SK-N-SH (cell line): Measurements from ENCODE around the gene TMEM214. TPM values are rescaled to one million over a fixed set of nuclear protein-coding genes. Genes with fewer than 3 reads are reported as not detected.

Source experiments
- CTCF ChIA-PET: fragments of 300-600, 350-600 bp; formaldehyde crosslinking; extraction: SDS; loops from one replicate; lab custom pipeline; 2021; lab: Yijun Ruan, JAX
- POLR2A ChIA-PET: fragments of 350-600 bp; sonication (Branson Sonifier 250); formaldehyde crosslinking; extraction: SDS; loops from one replicate; lab custom pipeline; 2020; ENCODE audit warnings: antibody characterized with exemption, inconsistent platforms; lab: Yijun Ruan, JAX
- DNase-seq: peaks from one replicate; pipeline ENCODE4 v3.0.0; 2012
- H2AFZ ChIP-seq: fragments of 200-600 bp; sonication (generic); 2 replicates; pipeline ENCODE4 v1.8.1; 2016; ENCODE audit warnings: antibody characterized with exemption, mild to moderate bottlenecking, low read depth
- H3F3A ChIP-seq: fragments of 200-600 bp; sonication (generic); replicated peaks from 2 replicates; pipeline ENCODE3; 2016; ENCODE audit warnings: antibody characterized with exemption, mild to moderate bottlenecking; ENCODE audit not compliant: insufficient read depth
- H3K27ac ChIP-seq, 2 experiments: fragments of 200-500 bp in 1 of 2; fragments of 200-600 bp in 1 of 2; sonication (Bioruptor generic) in 1 of 2; sonication (generic), shearing (Covaris generic) in 1 of 2; 2 replicates each; pipeline versions ENCODE4 v1.5.1 to v1.6.1; 2014 to 2016; ENCODE audit warnings: low read depth in 2 of 2, inconsistent platforms in 1 of 2, low read length in 1 of 2, mild to moderate bottlenecking in 1 of 2, mixed read lengths in 1 of 2
- H3K27me3 ChIP-seq: fragments of 200-600 bp; sonication (generic), shearing (Covaris generic); 2 replicates; pipeline ENCODE4 v1.6.1; 2016; ENCODE audit warnings: mixed run types; ENCODE audit not compliant: insufficient read depth
- H3K36me3 ChIP-seq, 2 experiments: fragments of 200-500 bp in 1 of 2; fragments of 200-600 bp in 1 of 2; sonication (Bioruptor generic) in 1 of 2; sonication (generic) in 1 of 2; replicated peaks in 1 of 2; 2 replicates each; pipeline versions ENCODE3 to v1.5.1; 2014 to 2016; ENCODE audit warnings: low read length in 1 of 2, mild to moderate bottlenecking in 1 of 2; ENCODE audit not compliant: insufficient read depth in 2 of 2, control insufficient read depth in 1 of 2
- H3K4me1 ChIP-seq, 2 experiments: fragments of 200-500 bp in 1 of 2; fragments of 200-600 bp in 1 of 2; sonication (Bioruptor generic) in 1 of 2; sonication (generic), shearing (Covaris generic) in 1 of 2; 2 replicates each; pipeline versions ENCODE4 v1.5.1 to v1.6.1; 2014 to 2016; ENCODE audit warnings: low read depth in 1 of 2, low read length in 1 of 2, mixed run types in 1 of 2; ENCODE audit not compliant: insufficient read depth in 2 of 2, control insufficient read depth in 1 of 2
- H3K4me2 ChIP-seq: fragments of 200-600 bp; sonication (generic), shearing (Covaris generic); 2 replicates; pipeline ENCODE4 v1.6.1; 2017; ENCODE audit warnings: mixed run types
- H3K4me3 ChIP-seq, 2 experiments: fragments of 200-500 bp in 1 of 2; fragments of 200-600 bp in 1 of 2; sonication (Bioruptor generic) in 1 of 2; sonication (generic), shearing (Covaris generic) in 1 of 2; 2 replicates each; pipeline versions ENCODE4 v1.5.1 to v1.8.1; 2014 to 2016; ENCODE audit warnings: low read depth in 2 of 2, inconsistent platforms in 1 of 2, low read length in 1 of 2, mild to moderate bottlenecking in 1 of 2, mixed read lengths in 1 of 2, moderate library complexity in 1 of 2
- H3K79me2 ChIP-seq: fragments of 200-600 bp; sonication (generic); 2 replicates; pipeline ENCODE4 v1.8.1; 2017; ENCODE audit warnings: mild to moderate bottlenecking; ENCODE audit not compliant: insufficient read depth
- H3K9ac ChIP-seq: fragments of 200-600 bp; sonication (generic); 2 replicates; pipeline ENCODE4 v1.6.1; 2017; ENCODE audit warnings: mixed run types
- H3K9me2 ChIP-seq: fragments of 200-600 bp; sonication (generic); 2 replicates; pipeline ENCODE4 v1.6.1; 2017; ENCODE audit warnings: mixed run types
- H3K9me3 ChIP-seq: fragments of 200-600 bp; sonication (generic); 2 replicates; pipeline ENCODE4 v1.6.1; 2017; ENCODE audit warnings: mixed run types, mild to moderate bottlenecking, moderate library complexity
- H4K20me1 ChIP-seq: fragments of 200-600 bp; sonication (generic); 2 replicates; pipeline ENCODE4 v1.6.1; 2017; ENCODE audit warnings: mild to moderate bottlenecking, mixed run types; ENCODE audit not compliant: insufficient read depth
- ELF1 ChIP-seq: IDR thresholded peaks from 2 replicates; pipeline ENCODE4 v1.4.0; 2012
- EP300 ChIP-seq, 2 experiments: IDR thresholded peaks; 2 replicates each; pipeline versions ENCODE4 v1.4.0 to v1.6.1; 2012; ENCODE audit warnings: borderline replicate concordance in 1 of 2, low read depth in 1 of 2, low read length in 1 of 2
- EZH2phosphoT487 ChIP-seq: fragments of 200-600 bp; sonication (generic); IDR thresholded peaks from 2 replicates; pipeline ENCODE4 v1.6.1; 2017; ENCODE audit warnings: low read depth, mixed run types, mild to moderate bottlenecking, antibody characterized with exemption, moderate library complexity, borderline replicate concordance
- FOSL2 ChIP-seq: IDR thresholded peaks from 2 replicates; pipeline ENCODE4 v1.4.0; 2012; ENCODE audit warnings: low read depth, mild to moderate bottlenecking, moderate library complexity, borderline replicate concordance
- FOXJ3 ChIP-seq: sonication (generic); formaldehyde crosslinking; IDR thresholded peaks from 2 replicates; pipeline ENCODE4 v1.5.1; 2020; ENCODE audit warnings: mild to moderate bottlenecking, missing genetic modification reagents
- GABPA ChIP-seq: IDR thresholded peaks from 2 replicates; pipeline ENCODE4 v1.4.0; 2012; ENCODE audit warnings: low read depth, mild to moderate bottlenecking
- JUND ChIP-seq: IDR thresholded peaks from 2 replicates; pipeline ENCODE4 v1.4.0; 2012
- MEF2A ChIP-seq: IDR thresholded peaks from 2 replicates; pipeline ENCODE4 v1.4.0; 2012; ENCODE audit warnings: low read depth, borderline replicate concordance
- MXI1 ChIP-seq: IDR thresholded peaks from 2 replicates; pipeline ENCODE4 v1.6.1; 2012; ENCODE audit warnings: mild to moderate bottlenecking, low read depth, low read length, improper control_type of control experiment
- NFIC ChIP-seq: IDR thresholded peaks from 2 replicates; pipeline ENCODE4 v1.4.0; 2012; ENCODE audit warnings: borderline replicate concordance
- NRF1 ChIP-seq: IDR thresholded peaks from 2 replicates; pipeline ENCODE4 v1.6.1; 2012; ENCODE audit warnings: low read depth, mild to moderate bottlenecking, low read length
- RCOR1 ChIP-seq: fragments of 150-350 bp; IDR thresholded peaks from 2 replicates; pipeline ENCODE4 v1.6.1; 2017; ENCODE audit warnings: antibody characterized with exemption, low read length
- RFX5 ChIP-seq: IDR thresholded peaks from 2 replicates; pipeline ENCODE4 v1.6.1; 2012; ENCODE audit warnings: mild to moderate bottlenecking, improper control_type of control experiment, low read length
- RXRA ChIP-seq: IDR thresholded peaks from 2 replicates; pipeline ENCODE4 v1.4.0; 2012; ENCODE audit warnings: low read depth, mild to moderate bottlenecking, borderline replicate concordance
- SIN3A ChIP-seq: IDR thresholded peaks from 2 replicates; pipeline ENCODE4 v1.6.1; 2012; ENCODE audit warnings: low read depth, mild to moderate bottlenecking, low read length, moderate library complexity, borderline replicate concordance
- SMC3 ChIP-seq: IDR thresholded peaks from 2 replicates; pipeline ENCODE4 v1.6.1; 2012; ENCODE audit warnings: low read depth, low read length, improper control_type of control experiment
- TAF1 ChIP-seq: IDR thresholded peaks from 2 replicates; pipeline ENCODE4 v1.6.1; 2012; ENCODE audit warnings: low read depth, mild to moderate bottlenecking, low read length, moderate library complexity, borderline replicate concordance
- TCF12 ChIP-seq: IDR thresholded peaks from 2 replicates; pipeline ENCODE4 v1.4.0; 2012
- TEAD4 ChIP-seq: IDR thresholded peaks from 2 replicates; pipeline ENCODE4 v1.4.0; 2012; ENCODE audit warnings: mild to moderate bottlenecking, borderline replicate concordance; ENCODE audit not compliant: insufficient read depth
- WGBS: methylation state at CpG from one replicate; pipeline ENCODE4 v1.1.6; 2017; ENCODE audit warnings: low lambda C conversion rate; 5-methylcytosine and 5-hydroxymethylcytosine counted together
- polyA plus RNA-seq, 3 experiments: library from polyadenylated mRNA; depleted of rRNA; stranded (reverse); fragments of >200 nt; gene quantifications; 2 replicates each; pipeline ENCODE4 v1.2.3, GENCODE V29; 2012
- TF ChIP-seq, protein P1 (sequence below): IDR thresholded peaks from 2 replicates; pipeline ENCODE4 v1.4.0; 2012; ENCODE audit warnings: low read depth, borderline replicate concordance
- TF ChIP-seq, protein P2 (sequence below): IDR thresholded peaks from 2 replicates; pipeline ENCODE4; 2012
- TF ChIP-seq, protein P3 (sequence below): IDR thresholded peaks from 2 replicates; pipeline ENCODE4 v1.4.0; 2012; ENCODE audit warnings: low read depth, borderline replicate concordance

The TMEM214 gene
- polyA plus RNA-seq, 1 of the 3 experiments (the other 2 are of a cell fraction), result 69.4 TPM

GRCh38 chr2:27083410-27084296 lies 50.9 kb downstream of the TMEM214 start:
- no peak for DNase-seq
- no peak overlapping the region for H2AFZ ChIP-seq
- peaks cover 10% of the 10 kb centered on the region for H3F3A ChIP-seq
- H4K20me1 ChIP-seq, result peaks cover 16% of the 10 kb centered on the region; the same call in 1 of the 2 replicates
- WGBS, result 90% methylated on average over 17 of the region's 20 CpGs
- no peak overlapping the region for H3K4me3 ChIP-seq
- H3K9me3 ChIP-seq, result no peaks in the 10 kb centered on the region
- no peaks in the 10 kb centered on the region for H3K27me3 ChIP-seq
- H3K27ac ChIP-seq, result no peak overlapping the region; a peak in 1 of 4 replicates
- H3K79me2 ChIP-seq, result peaks cover 30% of the 10 kb centered on the region
- ChIA-PET POLR2A (interaction anchor here (0.6 to 6.7 kb wide), 7 partner anchors 11 to 50 kb away, joined by 3 to 63 read pairs (median 7); partner anchors contain the start of genes AGBL5 and OST4), CTCF (interaction anchor here (0.8 to 14.6 kb wide), 10 partner anchors 14 to 238 kb away, joined by 3 to 227 read pairs (median 22); partner anchors contain the start of genes ABHD1, AGBL5, OST4 and PREB)
- H3K9me2 ChIP-seq, result no peaks in the 10 kb centered on the region
- TF ChIP-seq TAF1, result no peak
- TF ChIP-seq, protein P1, sequence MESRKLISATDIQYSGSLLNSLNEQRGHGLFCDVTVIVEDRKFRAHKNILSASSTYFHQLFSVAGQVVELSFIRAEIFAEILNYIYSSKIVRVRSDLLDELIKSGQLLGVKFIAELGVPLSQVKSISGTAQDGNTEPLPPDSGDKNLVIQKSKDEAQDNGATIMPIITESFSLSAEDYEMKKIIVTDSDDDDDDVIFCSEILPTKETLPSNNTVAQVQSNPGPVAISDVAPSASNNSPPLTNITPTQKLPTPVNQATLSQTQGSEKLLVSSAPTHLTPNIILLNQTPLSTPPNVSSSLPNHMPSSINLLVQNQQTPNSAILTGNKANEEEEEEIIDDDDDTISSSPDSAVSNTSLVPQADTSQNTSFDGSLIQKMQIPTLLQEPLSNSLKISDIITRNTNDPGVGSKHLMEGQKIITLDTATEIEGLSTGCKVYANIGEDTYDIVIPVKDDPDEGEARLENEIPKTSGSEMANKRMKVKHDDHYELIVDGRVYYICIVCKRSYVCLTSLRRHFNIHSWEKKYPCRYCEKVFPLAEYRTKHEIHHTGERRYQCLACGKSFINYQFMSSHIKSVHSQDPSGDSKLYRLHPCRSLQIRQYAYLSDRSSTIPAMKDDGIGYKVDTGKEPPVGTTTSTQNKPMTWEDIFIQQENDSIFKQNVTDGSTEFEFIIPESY, result no peak
- TF ChIP-seq SIN3A, result no peak
- no peak for TF ChIP-seq GABPA
- TF ChIP-seq MEF2A, result no peak
- no peak for TF ChIP-seq RCOR1
- TF ChIP-seq, protein P2, sequence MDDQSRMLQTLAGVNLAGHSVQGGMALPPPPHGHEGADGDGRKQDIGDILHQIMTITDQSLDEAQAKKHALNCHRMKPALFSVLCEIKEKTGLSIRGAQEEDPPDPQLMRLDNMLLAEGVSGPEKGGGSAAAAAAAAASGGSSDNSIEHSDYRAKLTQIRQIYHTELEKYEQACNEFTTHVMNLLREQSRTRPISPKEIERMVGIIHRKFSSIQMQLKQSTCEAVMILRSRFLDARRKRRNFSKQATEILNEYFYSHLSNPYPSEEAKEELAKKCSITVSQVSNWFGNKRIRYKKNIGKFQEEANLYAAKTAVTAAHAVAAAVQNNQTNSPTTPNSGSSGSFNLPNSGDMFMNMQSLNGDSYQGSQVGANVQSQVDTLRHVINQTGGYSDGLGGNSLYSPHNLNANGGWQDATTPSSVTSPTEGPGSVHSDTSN, result no peak
- no peak for TF ChIP-seq EZH2phosphoT487
- H3K9ac ChIP-seq, result no peak overlapping the region
- H3K36me3 ChIP-seq, result peaks cover 16 to 38% of the 10 kb centered on the region in 2 experiments
- H3K4me1 ChIP-seq, result peaks cover 18 to 58% of the 10 kb centered on the region in 2 experiments
- no peak overlapping the region for H3K4me2 ChIP-seq

GRCh38 chr2:27084297-27085061 lies 51.7 kb downstream of the TMEM214 start:
- DNase-seq, result no peak
- no peak overlapping the region; a peak in 1 of 4 replicates for H3K27ac ChIP-seq
- H3K79me2 ChIP-seq, result peaks cover 21% of the 10 kb centered on the region
- no peak overlapping the region for H3K4me3 ChIP-seq
- POLR2A ChIA-PET, result interaction anchor here (0.6 to 6.7 kb wide), 6 partner anchors 12 to 113 kb away, joined by 3 to 63 read pairs (median 5); partner anchors contain the start of genes AGBL5 and OST4
- peaks cover 18 to 62% of the 10 kb centered on the region in 2 experiments for H3K4me1 ChIP-seq
- H2AFZ ChIP-seq, result no peak overlapping the region
- no peak overlapping the region for H3K4me2 ChIP-seq
- no peak overlapping the region for H3K9ac ChIP-seq
- WGBS, result 94% methylated on average over 6 of the region's 6 CpGs
- peaks cover 16 to 38% of the 10 kb centered on the region in 2 experiments for H3K36me3 ChIP-seq
- no peaks in the 10 kb centered on the region for H3K9me3 ChIP-seq
- no peaks in the 10 kb centered on the region for H3K9me2 ChIP-seq
- CTCF ChIA-PET, result interaction anchor here (0.8 to 14.6 kb wide), 19 partner anchors 13 to 476 kb away, joined by 3 to 227 read pairs (median 7); partner anchors contain the start of genes ABHD1, AGBL5, OST4 and PREB
- peaks cover 16% of the 10 kb centered on the region; the same call in 1 of the 2 replicates for H4K20me1 ChIP-seq
- H3F3A ChIP-seq, result peaks cover 10% of the 10 kb centered on the region
- H3K27me3 ChIP-seq, result no peaks in the 10 kb centered on the region
- TF ChIP-seq MXI1 (no peak), EP300 (IDR thresholded peaks at IDR 0.05; ENCODE audit: borderline replicate concordance in 1 of 2, low read depth in 1 of 2, low read length in 1 of 2) (no peak), ELF1 (no peak), JUND (no peak), FOXJ3 (CRISPR knock-in tag) (no peak), GABPA (no peak), NFIC (no peak), FOSL2 (no peak), SMC3 (no peak), RXRA (no peak), TAF1 (no peak), NRF1 (no peak), TEAD4 (no peak), RFX5 (no peak), TCF12 (no peak)
- TF ChIP-seq, protein P3, sequence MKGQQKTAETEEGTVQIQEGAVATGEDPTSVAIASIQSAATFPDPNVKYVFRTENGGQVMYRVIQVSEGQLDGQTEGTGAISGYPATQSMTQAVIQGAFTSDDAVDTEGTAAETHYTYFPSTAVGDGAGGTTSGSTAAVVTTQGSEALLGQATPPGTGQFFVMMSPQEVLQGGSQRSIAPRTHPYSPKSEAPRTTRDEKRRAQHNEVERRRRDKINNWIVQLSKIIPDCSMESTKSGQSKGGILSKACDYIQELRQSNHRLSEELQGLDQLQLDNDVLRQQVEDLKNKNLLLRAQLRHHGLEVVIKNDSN, result no peak
